IPS-18a (cell line): ENCODE data around the gene TMEM245.

Source experiments
- H3K27ac ChIP-seq: one replicate; pipeline ENCODE4 v1.5.1; 2013; ENCODE audit warnings: low read length
- H3K27me3 ChIP-seq: one replicate; pipeline ENCODE4 v1.6.1; 2013; ENCODE audit warnings: mild to moderate bottlenecking, low read length; ENCODE audit not compliant: control insufficient read depth, insufficient read depth
- H3K36me3 ChIP-seq: one replicate; pipeline ENCODE4 v1.6.1; 2013; ENCODE audit warnings: low read depth, low read length; ENCODE audit not compliant: control insufficient read depth
- H3K4me1 ChIP-seq: one replicate; pipeline ENCODE4 v1.6.1; 2013; ENCODE audit warnings: low read depth, low read length; ENCODE audit not compliant: control insufficient read depth
- H3K4me3 ChIP-seq: one replicate; pipeline ENCODE4 v1.5.1; 2013; ENCODE audit warnings: low read length
- H3K9ac ChIP-seq: one replicate; pipeline ENCODE4 v1.6.1; 2013; ENCODE audit warnings: mild to moderate bottlenecking, low read length, moderate library complexity
- H3K9me3 ChIP-seq: one replicate; pipeline ENCODE4 v1.6.1; 2013; ENCODE audit warnings: low read depth, low read length; ENCODE audit not compliant: control insufficient read depth

TMEM245 gene

GRCh38 chr9:109098171-109098959, 21.4 kb downstream of the TMEM245 start:
- H3K36me3 ChIP-seq, result peaks cover 23% of the 10 kb centered on the region
- no peak overlapping the region for H3K4me3 ChIP-seq
- no peak overlapping the region for H3K9ac ChIP-seq
- H3K27ac ChIP-seq, result peak overlapping the region; percentile 3
- H3K27me3 ChIP-seq, result no peaks in the 10 kb centered on the region
- H3K4me1 ChIP-seq, result peaks cover 20% of the 10 kb centered on the region
- no peaks in the 10 kb centered on the region for H3K9me3 ChIP-seq

- no peak overlapping the region for H3K9ac ChIP-seq
- H3K36me3 ChIP-seq, result peaks cover 25% of the 10 kb centered on the region
- H3K4me3 ChIP-seq, result no peak overlapping the region
- no peaks in the 10 kb centered on the region for H3K9me3 ChIP-seq
- H3K27me3 ChIP-seq, result no peaks in the 10 kb centered on the region
- H3K27ac ChIP-seq, result no peak overlapping the region
- H3K4me1 ChIP-seq, result peaks cover 16% of the 10 kb centered on the region
These were observed 22.6 kb downstream of the TMEM245 start for GRCh38 chr9:109097146-109097545.

- Histone ChIP-seq H3K4me1 (peaks cover 16% of the 10 kb centered on the region), H3K36me3 (peaks cover 38% of the 10 kb centered on the region), H3K27me3 (no peaks in the 10 kb centered on the region), H3K9ac (no peak overlapping the region), H3K4me3 (no peak overlapping the region), H3K27ac (no peak overlapping the region), H3K9me3 (no peaks in the 10 kb centered on the region)
These were observed 24.4 kb downstream of the TMEM245 start for GRCh38 chr9:109095321-109095720.

- Histone ChIP-seq H3K9me3 (no peaks in the 10 kb centered on the region), H3K4me3 (no peak overlapping the region), H3K36me3 (peaks cover 38% of the 10 kb centered on the region), H3K4me1 (peaks cover 12% of the 10 kb centered on the region), H3K27ac (no peak overlapping the region), H3K9ac (no peak overlapping the region), H3K27me3 (no peaks in the 10 kb centered on the region)
These were observed 25.5 kb downstream of the TMEM245 start for GRCh38 chr9:109094268-109094667.

- no peak overlapping the region for H3K4me3 ChIP-seq
- no peak overlapping the region for H3K27ac ChIP-seq
- no peaks in the 10 kb centered on the region for H3K27me3 ChIP-seq
- peaks cover 46% of the 10 kb centered on the region for H3K36me3 ChIP-seq
- H3K4me1 ChIP-seq, result no peaks in the 10 kb centered on the region
- H3K9me3 ChIP-seq, result no peaks in the 10 kb centered on the region
- no peak overlapping the region for H3K9ac ChIP-seq
These were observed 27.2 kb downstream of the TMEM245 start for GRCh38 chr9:109092587-109092986.

- Histone ChIP-seq H3K27ac (no peak overlapping the region), H3K27me3 (no peaks in the 10 kb centered on the region), H3K9ac (no peak overlapping the region), H3K4me3 (no peak overlapping the region), H3K36me3 (peaks cover 50% of the 10 kb centered on the region), H3K4me1 (no peaks in the 10 kb centered on the region), H3K9me3 (no peaks in the 10 kb centered on the region)
These were observed 27.6 kb downstream of the TMEM245 start for GRCh38 chr9:109092051-109092580.

GRCh38 chr9:109088221-109088620, 31.5 kb downstream of the TMEM245 start:
- Histone ChIP-seq H3K4me1 (no peaks in the 10 kb centered on the region), H3K9ac (no peak overlapping the region), H3K4me3 (no peak overlapping the region), H3K27ac (no peak overlapping the region), H3K9me3 (no peaks in the 10 kb centered on the region), H3K27me3 (no peaks in the 10 kb centered on the region), H3K36me3 (peaks cover 59% of the 10 kb centered on the region)

- Histone ChIP-seq H3K9me3 (no peaks in the 10 kb centered on the region), H3K9ac (no peak overlapping the region), H3K27me3 (no peaks in the 10 kb centered on the region)
These were observed 32.0 kb downstream of the TMEM245 start for GRCh38 chr9:109087795-109088194.

GRCh38 chr9:109086221-109086620, 33.5 kb downstream of the TMEM245 start:
- Histone ChIP-seq H3K9me3 (no peaks in the 10 kb centered on the region), H3K4me3 (no peak overlapping the region), H3K9ac (no peak overlapping the region), H3K4me1 (no peaks in the 10 kb centered on the region), H3K27me3 (no peaks in the 10 kb centered on the region), H3K36me3 (peaks cover 41% of the 10 kb centered on the region), H3K27ac (no peak overlapping the region)

More at GRCh38 chr9:109087795-109088194, 32.0 kb downstream of the TMEM245 start:
- H3K36me3 ChIP-seq, result peaks cover 55% of the 10 kb centered on the region
- H3K4me1 ChIP-seq, result no peaks in the 10 kb centered on the region
- H3K27ac ChIP-seq, result no peak overlapping the region
- no peak overlapping the region for H3K4me3 ChIP-seq

- no peak overlapping the region for H3K27ac ChIP-seq
These were observed 34.2 kb downstream of the TMEM245 start for GRCh38 chr9:109085510-109085909.

GRCh38 chr9:109083813-109084405, 35.8 kb downstream of the TMEM245 start:
- H3K27me3 ChIP-seq, result no peaks in the 10 kb centered on the region
- H3K4me3 ChIP-seq, result no peak overlapping the region
- no peaks in the 10 kb centered on the region for H3K9me3 ChIP-seq
- H3K36me3 ChIP-seq, result peaks cover 55% of the 10 kb centered on the region
- no peak overlapping the region for H3K9ac ChIP-seq
- no peak overlapping the region for H3K27ac ChIP-seq
- H3K4me1 ChIP-seq, result no peaks in the 10 kb centered on the region

More at GRCh38 chr9:109085510-109085909, 34.2 kb downstream of the TMEM245 start:
- Histone ChIP-seq H3K4me1 (no peaks in the 10 kb centered on the region), H3K4me3 (no peak overlapping the region), H3K9ac (no peak overlapping the region), H3K9me3 (no peaks in the 10 kb centered on the region), H3K27me3 (no peaks in the 10 kb centered on the region), H3K36me3 (peaks cover 41% of the 10 kb centered on the region)
